Right atrium auricular region (tissue), 2 donors: ENCODE measurements around the gene ZMIZ1. TPM values are rescaled to one million over a fixed set of nuclear protein-coding genes. Genes with fewer than 3 reads are reported as not detected.
A peak's percentile ranks its signal among the peaks of the same experiment; 100 is the strongest.

Source experiments
- DNase-seq: peaks from one replicate; pipeline ENCODE4 v3.0.0-alpha.2; 2019; ENCODE audit warnings: low spot score
- H3K27ac ChIP-seq, 2 donors: fragments of 200-600 bp; sonication (generic); 1 replicate in 1 of 2; 2 replicates in 1 of 2; pipeline ENCODE4 v1.5.1; 2016 to 2019
- H3K27me3 ChIP-seq, 2 donors: fragments of 200-600 bp; sonication (generic); one replicate each; pipeline versions ENCODE4 v1.5.1 to v1.6.0; 2017 to 2019
- H3K36me3 ChIP-seq: fragments of 200-600 bp; sonication (generic); one replicate; pipeline ENCODE4 v1.5.1; 2016
- H3K4me1 ChIP-seq, 2 donors: fragments of 200-600 bp; sonication (generic); one replicate each; pipeline versions ENCODE4 v1.5.1 to v1.6.0; 2017 to 2019
- H3K4me3 ChIP-seq, 2 donors: fragments of 200-600 bp; sonication (generic); 1 replicate in 1 of 2; 2 replicates in 1 of 2; pipeline ENCODE4 v1.5.1; 2017 to 2019; ENCODE audit warnings: mild to moderate bottlenecking in 1 of 2, moderate library complexity in 1 of 2
- H3K9me3 ChIP-seq, 2 donors: fragments of 200-600 bp; sonication (generic); one replicate each; pipeline ENCODE4 v1.5.1; 2019
- total RNA-seq, 2 donors: library from RNA; depleted of rRNA; stranded (reverse); fragments of >200 nt; gene quantifications; one replicate each; pipeline ENCODE4 v1.1.0, GENCODE V29; 2016
- TF ChIP-seq, protein P1 (sequence below), 2 donors: fragments of 200-600 bp; sonication (generic); IDR thresholded peaks; one replicate each; pipeline ENCODE4 v1.5.1; 2019; ENCODE audit warnings: antibody characterized with exemption in 2 of 2

ZMIZ1 gene
- total RNA-seq, 2 donors from 2014 or later = 59.3 to 71.0 TPM

DNA sequence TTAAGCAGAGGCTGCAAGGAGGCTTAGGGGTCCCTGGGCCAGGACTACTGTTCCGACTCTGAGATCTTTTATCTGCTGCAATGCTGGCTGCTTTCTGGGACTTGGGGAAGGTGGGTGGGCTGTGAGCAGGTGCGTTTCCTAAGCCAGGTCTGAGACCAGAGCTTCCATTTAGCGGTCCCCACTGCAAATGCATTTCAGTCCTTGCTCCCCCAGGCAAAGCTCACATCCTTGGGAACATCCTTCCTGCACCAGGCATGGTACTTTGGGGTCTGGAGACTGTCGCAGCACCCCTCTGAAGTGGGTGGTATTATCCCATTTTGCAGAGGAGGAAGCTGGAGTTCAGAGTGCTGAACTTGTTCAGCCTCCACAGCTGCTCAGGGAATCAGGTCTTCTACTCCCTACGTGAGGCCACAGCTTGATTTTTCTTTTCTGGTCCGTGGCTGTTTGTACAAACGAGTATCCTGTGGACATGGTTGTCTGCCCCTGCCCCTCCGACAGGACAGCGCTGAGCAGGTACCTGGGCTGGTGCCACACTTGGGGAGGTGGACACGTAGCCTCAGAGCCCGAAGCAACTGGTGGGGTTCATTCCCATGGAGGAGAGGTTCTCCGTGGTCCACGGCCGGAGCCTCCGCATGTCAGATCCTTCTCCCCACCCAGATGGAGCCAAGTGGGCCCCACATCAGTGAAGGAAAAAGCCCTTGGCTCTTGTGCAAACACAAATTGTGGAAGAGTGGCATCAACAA is 20.0 kb downstream of the ZMIZ1 start:
- Histone ChIP-seq H3K27ac (peak overlapping the region; percentile 58 to 63), H3K4me3 (no peak overlapping the region), H3K4me1 (peaks cover 0 to 100% of the 10 kb centered on the region in 2 donors), H3K27me3 (no peaks in the 10 kb centered on the region), H3K9me3 (no peaks in the 10 kb centered on the region), H3K36me3 (no peaks in the 10 kb centered on the region)
- TF ChIP-seq, protein P1, sequence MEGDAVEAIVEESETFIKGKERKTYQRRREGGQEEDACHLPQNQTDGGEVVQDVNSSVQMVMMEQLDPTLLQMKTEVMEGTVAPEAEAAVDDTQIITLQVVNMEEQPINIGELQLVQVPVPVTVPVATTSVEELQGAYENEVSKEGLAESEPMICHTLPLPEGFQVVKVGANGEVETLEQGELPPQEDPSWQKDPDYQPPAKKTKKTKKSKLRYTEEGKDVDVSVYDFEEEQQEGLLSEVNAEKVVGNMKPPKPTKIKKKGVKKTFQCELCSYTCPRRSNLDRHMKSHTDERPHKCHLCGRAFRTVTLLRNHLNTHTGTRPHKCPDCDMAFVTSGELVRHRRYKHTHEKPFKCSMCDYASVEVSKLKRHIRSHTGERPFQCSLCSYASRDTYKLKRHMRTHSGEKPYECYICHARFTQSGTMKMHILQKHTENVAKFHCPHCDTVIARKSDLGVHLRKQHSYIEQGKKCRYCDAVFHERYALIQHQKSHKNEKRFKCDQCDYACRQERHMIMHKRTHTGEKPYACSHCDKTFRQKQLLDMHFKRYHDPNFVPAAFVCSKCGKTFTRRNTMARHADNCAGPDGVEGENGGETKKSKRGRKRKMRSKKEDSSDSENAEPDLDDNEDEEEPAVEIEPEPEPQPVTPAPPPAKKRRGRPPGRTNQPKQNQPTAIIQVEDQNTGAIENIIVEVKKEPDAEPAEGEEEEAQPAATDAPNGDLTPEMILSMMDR (IDR thresholded peaks at IDR 0.05) = no peak
- DNase-seq = no peak

DNA sequence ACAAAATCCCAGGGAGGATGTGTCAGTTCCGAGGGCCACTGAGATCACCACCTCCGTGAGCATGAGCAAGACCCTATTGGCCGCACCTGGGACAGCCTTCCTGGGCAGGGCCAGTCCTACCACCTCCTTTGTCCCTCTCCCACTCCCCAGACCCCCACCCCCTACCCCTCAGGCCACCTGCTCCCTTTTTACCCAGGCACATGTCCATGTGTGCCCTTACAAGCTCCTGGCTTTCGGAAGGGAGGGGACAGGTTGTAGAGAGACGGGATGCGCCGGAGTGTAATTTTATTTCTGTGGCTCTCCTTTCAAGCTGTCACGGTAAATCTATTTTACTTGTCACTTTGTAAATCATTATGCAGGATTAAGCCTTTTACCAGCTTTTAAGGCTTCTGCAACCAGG is 20.9 kb downstream of the ZMIZ1 start:
- no peak overlapping the region for H3K4me3 ChIP-seq
- H3K27ac ChIP-seq = peak overlapping the region; percentile 5 to 84
- H3K4me1 ChIP-seq = peaks cover 0 to 100% of the 10 kb centered on the region in 2 donors
- no peaks in the 10 kb centered on the region for H3K36me3 ChIP-seq
- no peaks in the 10 kb centered on the region for H3K27me3 ChIP-seq
- H3K9me3 ChIP-seq = no peaks in the 10 kb centered on the region
- no peak for DNase-seq
- TF ChIP-seq, protein P1 (IDR thresholded peaks at IDR 0.05) = no peak

DNA sequence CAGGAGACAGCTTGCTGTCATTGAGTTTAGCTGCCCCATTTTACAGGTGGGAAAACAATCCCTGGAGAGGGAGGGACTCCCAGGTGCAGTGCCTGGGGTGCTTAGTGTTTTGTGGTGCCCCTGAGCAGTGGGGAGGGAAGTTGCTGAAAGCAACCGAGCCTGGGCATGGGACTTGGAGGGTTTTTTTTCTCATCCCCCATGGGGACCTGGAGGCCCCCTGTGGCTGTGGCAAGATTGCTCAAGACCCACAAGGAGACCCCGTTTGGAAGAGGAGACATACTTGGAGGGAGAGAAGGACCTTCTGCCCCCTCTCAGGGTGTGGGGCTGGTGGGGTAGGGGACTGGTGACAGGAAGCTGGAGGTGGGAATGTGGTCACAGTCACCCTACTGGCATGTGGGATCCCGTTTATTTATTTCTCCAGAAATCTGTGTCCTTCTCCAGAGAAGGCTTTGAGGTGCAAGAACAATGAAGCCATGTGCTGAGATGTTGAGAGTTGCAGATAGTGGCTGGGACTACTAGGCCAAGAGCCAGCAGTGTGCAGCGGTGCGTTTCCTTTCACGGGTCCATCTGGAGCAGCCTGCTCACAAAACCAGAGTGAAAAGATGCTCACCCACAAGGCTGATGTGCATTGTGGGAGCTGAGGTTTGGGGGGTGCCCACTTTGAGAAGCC is 21.5 kb downstream of the ZMIZ1 start:
- H3K27ac ChIP-seq = peak overlapping the region; percentile 47 to 84
- H3K4me1 ChIP-seq = peaks cover 0 to 100% of the 10 kb centered on the region in 2 donors
- H3K36me3 ChIP-seq = no peaks in the 10 kb centered on the region
- TF ChIP-seq, protein P1 (IDR thresholded peaks at IDR 0.05) = no peak
- no peaks in the 10 kb centered on the region for H3K9me3 ChIP-seq
- DNase-seq = no peak
- no peaks in the 10 kb centered on the region for H3K27me3 ChIP-seq
- H3K4me3 ChIP-seq = no peak overlapping the region

DNA sequence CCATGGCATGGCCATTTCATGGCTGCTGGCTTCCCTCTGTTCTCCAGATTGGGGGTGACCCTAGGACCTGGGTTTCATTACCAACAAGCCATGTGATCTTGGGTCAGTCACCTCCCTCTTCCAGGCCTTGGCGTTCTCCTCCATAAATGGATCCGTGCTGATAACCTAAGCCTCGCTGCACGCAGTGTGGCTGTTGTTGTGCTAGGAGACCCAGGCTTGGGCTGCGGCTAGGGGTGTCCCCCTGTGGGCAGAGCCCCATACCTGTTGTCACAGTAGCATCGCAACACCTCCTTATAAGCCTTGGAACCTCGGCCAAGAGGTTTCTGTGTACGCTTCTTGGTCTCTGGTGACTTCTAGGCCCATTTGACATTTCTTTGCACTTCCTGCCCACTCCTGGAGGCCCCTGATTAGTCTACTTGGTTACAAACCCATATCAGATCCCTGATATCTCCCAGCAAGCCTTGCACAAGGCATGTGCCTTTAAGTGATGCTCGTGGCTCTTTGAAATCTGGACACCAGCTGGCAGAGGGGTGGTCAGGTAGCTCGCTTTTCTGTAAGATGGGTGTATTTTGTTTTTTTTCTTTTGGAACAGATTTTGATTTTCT is 23.6 kb downstream of the ZMIZ1 start:
- H3K9me3 ChIP-seq = no peaks in the 10 kb centered on the region
- TF ChIP-seq, protein P1 (IDR thresholded peaks at IDR 0.05) = no peak
- no peak for DNase-seq
- H3K36me3 ChIP-seq = no peaks in the 10 kb centered on the region
- no peak overlapping the region for H3K4me3 ChIP-seq
- peak overlapping the region; percentile 14 to 84 for H3K27ac ChIP-seq
- peaks cover 0 to 100% of the 10 kb centered on the region in 2 donors for H3K4me1 ChIP-seq
- H3K27me3 ChIP-seq = no peaks in the 10 kb centered on the region

DNA sequence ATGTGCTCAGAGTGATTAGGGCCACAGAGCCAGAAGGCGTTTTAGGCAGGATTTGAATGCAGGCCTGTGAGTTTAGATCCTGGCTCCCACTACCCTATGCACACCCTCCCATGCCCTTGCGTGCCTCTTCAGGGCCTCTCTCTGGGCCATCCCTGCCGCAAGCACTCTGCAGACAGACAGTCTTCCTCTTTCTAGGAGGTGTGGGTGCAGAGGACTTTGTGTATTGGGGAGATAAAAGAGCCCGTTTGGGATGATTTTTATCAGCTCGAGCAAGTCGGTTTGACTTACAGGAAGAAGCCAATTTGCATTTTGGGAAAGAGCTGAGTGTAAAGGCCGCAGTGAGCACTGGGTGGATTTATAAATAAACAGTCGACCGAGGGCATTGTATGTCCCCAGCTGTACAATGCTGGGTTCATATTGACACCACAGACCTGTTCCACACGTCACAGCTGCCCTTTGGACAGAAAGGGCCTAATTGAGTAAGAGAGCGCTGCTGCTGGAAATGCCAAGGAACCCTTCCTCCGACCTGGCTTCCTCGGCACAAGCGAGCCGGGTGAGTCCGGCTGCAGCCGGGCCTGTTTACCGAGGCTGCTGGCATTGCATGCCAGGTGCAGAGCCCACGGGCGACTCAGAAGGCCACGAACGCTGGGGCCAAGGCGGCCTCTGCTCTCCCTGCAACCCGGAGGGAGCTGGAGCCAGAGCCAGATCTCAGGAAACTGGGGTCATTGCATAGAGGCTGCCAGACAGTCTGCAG is 25.1 kb downstream of the ZMIZ1 start:
- TF ChIP-seq, protein P1 (IDR thresholded peaks at IDR 0.05) = no peak
- Histone ChIP-seq H3K4me1 (peaks cover 0 to 100% of the 10 kb centered on the region in 2 donors), H3K27ac (peak overlapping the region; percentile 84 to 87), H3K4me3 (no peak overlapping the region), H3K36me3 (no peaks in the 10 kb centered on the region), H3K27me3 (no peaks in the 10 kb centered on the region), H3K9me3 (no peaks in the 10 kb centered on the region)
- DNase-seq = peak; percentile 91
